Metanephros (tissue), 2 donors: ENCODE measurements around the gene LSG1. TPM values are rescaled to one million over a fixed set of nuclear protein-coding genes. Genes with fewer than 3 reads are reported as not detected.

Experiments used
- small RNA-seq: library from RNA; depleted of rRNA; stranded (forward); fragments of <200 nt; gene quantifications from one replicate; pipeline ENCODE3, GENCODE V24; 2014; ENCODE audit warnings: low replicate concordance
- total RNA-seq: library from RNA; depleted of rRNA; stranded (reverse); fragments of >200 nt; gene quantifications from one replicate; pipeline ENCODE4 v1.2.3, GENCODE V29; 2014

Gene LSG1
- total RNA-seq = 29.8 TPM

DNA sequence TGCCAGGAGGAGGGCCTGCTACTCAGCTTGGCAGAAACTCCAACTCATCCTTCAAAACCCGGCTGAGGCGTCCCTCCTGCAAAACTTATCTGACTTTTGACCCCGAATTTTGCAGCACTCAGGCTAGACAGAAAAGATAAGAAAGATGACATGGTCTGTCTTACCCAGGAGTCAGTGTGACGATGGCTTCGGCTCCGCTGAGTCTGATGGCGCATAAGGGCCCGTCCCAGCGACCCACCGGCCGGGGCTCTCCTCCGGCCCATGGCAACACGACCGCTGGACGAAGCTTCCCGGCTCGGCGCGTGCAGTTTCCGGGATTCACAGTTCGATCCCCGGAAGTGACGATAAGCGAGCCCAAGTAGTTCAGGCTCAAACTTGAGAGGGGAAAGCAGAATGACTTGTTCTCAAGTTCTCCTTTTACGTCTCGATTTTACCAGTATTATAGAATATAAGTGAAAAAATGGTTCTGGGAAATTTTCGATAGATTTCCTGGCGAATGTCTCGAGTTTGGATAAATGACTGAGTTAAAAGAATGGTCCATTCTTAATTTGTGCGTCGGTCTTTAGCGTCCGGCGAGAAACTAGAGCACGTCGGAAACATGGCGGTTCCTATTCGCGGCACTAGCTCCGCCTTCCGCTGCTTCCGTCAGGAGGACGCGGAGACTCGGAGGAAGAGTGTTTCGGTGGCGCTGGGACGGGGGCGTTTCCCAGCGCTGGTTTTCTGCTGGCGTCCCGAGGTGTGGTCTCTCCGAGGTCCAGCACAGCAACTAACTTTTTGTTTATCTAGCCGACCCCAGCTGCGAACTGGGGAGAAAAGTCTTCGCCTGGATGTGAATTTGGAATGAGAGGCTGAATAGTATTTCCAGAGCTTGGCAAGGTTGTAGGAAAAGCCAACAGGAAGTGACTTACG is at the start of gene LSG1:
Gene LSG1, minus strand, starts transcription at position 292 of the 909 bp plus-strand sequence. Its CDS starts 29 bp downstream, at position 263.

DNA sequence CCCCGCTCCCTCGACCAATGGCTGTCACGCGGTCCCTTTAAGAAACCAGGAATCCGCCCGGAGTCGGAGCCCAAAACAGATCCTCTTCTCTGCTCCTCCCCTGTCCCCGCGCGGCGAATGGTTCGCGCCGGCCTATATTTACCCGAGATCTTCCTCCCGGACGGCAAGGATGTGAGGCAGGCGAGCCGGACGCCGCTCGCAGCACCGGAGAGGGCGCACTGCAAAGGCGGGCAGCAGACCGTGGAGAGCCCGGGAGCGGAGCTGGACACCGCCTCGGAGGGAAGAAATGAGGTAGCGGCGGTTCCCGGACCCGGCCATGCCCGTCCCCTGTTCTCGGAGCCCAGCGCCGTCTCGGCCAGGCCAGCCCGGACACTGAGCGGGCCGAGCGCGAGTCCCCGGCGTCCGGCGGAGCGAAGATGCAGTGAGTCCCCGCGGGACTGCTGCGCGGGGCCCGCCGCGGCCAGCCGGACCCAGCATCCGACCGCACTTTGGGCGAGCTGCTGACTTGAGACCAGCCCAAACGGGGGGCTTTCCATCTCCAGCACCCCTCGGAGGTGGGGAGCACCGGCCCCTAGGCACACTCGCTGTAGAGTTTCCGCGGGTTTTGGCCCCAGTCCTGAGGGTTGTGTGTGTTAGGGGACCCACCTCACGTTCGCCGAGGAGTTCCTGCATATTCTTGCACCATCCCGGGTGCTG is 13.9 kb upstream of the LSG1 start, which contains the start of gene FAM43A:
Gene FAM43A, plus strand, starts transcription at position 166 of the 696 bp plus-strand sequence. CDS start 944 bp downstream, outside the sequence.

DNA sequence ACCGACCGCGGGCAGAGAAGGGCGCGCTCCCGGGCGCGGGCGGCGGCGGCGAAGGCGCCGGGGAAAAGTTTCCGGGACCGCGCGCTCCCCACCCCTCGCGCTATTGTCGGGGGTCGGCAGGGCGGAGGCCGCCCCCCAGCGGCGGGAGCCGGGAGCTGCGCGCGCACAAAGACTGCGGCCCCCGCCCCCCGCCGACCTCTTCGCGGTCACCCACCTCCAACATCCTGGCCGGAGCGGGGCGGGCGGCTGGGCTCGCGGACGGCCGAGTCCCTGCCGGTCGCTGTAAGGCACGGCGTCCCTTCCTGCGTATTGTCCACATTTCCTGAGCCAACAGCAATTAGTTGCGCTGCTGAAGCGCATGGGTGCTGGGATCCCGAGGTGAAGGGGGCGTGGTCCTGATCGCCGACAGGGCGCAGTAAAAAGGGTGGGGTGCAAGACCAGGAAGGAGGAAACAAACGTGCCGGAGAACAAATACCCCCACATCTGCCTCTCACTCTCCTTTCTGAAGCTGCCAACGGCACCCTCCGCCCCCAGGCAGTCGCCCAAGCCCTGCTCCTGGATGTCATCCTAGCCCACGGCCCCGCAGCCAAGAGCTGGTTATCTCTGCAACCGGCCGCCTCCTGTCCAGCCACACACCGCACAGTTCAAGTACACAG is 38.5 kb downstream of the LSG1 start, which contains the start of gene TMEM44:
Gene TMEM44, minus strand, starts transcription at position 71 of the 656 bp plus-strand sequence. CDS start 204 bp downstream, outside the sequence.

Small RNA genes lying within 50 kb of the gene (small RNA-seq; reads per million reads assigned to genes)
- gene AC046143.2 = not detected

Other genes starting within 250 kb of the LSG1 start
- gene ATP13A3, start 185.2 kb downstream of the LSG1 start, total RNA-seq = 102 TPM
- 14.4 TPM for gene TMEM44, start 38.8 kb downstream of the LSG1 start, total RNA-seq
- gene FAM43A, start 13.7 kb upstream of the LSG1 start, total RNA-seq = 19.6 TPM